HG02884 (cell line): Measurements from ENCODE around the gene EIF3D.
A peak's percentile ranks its signal among the peaks of the same experiment; 100 is the strongest.

Experiments used
- ATAC-seq: cut with Tn5 transposase; IDR thresholded peaks from one replicate; pipeline ENCODE4 v1.9.1; 2021; ENCODE audit warnings: mild to moderate bottlenecking, moderate library complexity; ENCODE audit not compliant: unreplicated experiment

EIF3D gene, protein sequence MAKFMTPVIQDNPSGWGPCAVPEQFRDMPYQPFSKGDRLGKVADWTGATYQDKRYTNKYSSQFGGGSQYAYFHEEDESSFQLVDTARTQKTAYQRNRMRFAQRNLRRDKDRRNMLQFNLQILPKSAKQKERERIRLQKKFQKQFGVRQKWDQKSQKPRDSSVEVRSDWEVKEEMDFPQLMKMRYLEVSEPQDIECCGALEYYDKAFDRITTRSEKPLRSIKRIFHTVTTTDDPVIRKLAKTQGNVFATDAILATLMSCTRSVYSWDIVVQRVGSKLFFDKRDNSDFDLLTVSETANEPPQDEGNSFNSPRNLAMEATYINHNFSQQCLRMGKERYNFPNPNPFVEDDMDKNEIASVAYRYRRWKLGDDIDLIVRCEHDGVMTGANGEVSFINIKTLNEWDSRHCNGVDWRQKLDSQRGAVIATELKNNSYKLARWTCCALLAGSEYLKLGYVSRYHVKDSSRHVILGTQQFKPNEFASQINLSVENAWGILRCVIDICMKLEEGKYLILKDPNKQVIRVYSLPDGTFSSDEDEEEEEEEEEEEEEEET

DNA sequence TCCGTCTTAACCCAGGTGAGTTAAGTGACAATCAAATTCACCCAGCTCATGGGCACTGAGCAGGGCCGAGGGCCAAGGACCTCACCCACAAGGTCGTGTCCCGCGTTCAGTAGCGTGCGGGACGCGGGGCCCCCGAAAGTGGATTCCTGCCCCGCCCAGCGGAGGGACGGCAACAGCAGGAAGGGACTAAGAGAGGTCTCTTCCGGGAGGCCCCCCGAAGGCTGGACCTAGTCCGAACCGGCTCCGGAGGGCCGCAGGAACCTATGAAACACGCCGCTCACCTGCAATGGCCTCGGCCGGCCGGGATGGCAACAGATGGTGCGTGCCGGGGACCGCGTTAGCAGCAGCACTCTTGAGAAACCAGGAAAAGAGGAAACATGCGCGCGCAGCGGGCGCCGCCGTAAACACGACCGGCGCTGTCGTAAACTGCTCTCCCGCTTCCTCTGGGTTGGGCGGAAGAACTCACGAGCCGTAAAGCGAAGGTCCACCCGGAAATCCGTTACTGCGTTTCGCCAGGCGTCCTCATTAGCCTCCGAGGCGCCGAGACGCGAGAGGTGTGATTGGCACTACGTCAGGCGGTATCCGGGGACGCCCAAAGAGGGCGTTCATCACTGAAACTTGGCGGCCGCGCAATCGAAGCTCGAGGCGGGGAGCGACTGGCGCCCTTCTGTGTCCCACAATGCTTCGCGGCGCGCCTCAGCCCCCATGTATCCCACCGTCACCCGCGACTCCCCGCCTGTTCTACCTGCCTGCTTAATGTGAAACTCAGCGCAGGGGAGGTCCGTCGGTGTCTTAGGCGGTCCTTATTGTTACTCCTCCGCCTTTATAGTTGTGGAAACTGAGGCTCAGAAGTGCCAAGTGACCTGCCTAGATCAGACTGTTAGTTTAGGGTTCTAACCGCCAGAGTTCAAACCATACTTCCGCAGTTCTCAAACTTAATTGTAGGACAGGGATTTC is at the start of gene EIF3D:
Gene EIF3D, minus strand, starts transcription at position 372 of the 957 bp plus-strand sequence. CDS start 3,045 bp downstream, outside the sequence.
- peak; percentile 88 for ATAC-seq

DNA sequence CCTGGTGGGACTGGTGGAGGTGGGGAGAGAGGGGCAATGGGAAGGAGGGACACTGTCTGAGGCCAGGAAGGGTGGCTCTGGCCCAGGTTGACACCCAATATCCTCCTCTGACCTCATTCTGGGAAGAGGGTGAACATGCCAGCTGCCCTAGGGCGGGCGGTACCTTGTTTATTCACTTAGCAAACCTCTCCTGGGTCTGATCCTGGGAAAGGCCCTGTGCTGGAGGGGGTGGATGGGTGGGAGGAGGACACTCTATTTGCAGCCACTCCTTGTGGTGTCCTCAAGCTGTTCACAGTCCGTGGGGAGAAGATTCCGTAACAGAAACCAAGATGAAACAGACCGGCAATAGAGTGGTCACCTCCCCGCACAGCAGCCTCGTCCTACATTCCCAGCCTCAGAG is 49.7 kb upstream of the EIF3D start:
- no peak for ATAC-seq

DNA sequence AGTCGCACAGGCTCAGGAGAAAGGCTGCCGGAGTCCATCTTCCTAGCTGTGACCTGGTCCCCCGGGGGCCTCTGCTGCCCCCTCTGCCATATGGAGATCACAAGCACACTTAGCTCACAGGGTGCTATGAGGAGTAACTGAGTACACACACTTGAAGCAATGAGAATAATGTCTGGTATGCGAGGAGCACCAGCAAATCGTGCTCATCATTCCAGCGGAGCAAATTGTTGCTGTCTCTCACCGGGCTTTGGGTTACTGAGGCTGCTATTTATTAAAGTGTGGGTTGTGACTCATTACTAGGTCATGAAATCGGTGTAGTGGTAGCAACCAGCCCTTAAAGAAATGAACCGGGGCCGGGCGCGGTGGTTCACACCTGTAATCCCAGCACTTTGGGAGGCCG is 48.1 kb upstream of the EIF3D start:
- no peak for ATAC-seq

DNA sequence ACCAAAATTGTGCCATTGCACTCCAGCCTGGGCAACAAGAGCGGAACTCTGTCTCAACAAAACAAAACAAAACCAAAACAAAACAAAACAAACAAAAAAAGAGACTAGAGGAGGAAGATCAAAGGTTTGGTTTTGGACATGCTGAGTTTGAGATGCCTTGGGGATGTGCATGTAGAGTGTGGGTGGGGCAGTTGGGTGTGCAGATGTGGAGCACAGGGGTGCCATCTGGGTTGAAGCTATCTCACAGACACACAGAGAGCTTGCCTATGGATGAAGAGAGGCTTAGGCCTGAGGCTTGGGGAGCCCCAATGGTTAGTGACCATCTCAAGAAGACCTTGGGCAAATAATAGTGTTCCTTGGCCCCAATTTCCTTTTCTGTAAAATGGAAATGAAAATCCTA is 45.8 kb upstream of the EIF3D start:
- no peak for ATAC-seq

DNA sequence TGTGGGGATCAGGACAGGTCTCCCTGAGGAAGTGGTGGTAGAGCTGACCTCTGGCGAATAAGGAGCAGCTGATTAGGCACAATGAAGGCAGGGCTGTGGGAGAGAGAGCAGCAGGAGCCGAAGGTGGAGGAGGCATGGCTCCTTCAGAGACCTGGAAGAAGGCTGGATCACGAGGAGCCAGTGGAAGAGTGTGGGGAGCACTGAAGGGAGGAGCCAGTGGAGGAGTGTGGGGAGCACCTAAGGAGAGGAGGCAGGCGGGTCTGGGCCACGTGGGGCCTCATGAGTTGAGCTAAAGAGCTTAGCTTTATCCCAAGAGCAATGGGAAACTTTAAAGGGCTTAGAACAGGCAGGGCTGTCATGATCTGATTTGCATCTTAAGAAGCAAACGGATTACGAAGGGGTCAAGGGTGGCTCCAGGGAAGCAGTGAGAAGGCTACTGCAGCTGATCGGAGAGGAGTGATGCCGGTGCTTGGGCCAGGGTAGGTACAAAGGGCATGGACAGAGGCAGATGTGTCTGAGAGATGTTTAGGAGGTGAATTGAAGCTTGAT is 44.9 kb upstream of the EIF3D start:
- ATAC-seq: no peak

DNA sequence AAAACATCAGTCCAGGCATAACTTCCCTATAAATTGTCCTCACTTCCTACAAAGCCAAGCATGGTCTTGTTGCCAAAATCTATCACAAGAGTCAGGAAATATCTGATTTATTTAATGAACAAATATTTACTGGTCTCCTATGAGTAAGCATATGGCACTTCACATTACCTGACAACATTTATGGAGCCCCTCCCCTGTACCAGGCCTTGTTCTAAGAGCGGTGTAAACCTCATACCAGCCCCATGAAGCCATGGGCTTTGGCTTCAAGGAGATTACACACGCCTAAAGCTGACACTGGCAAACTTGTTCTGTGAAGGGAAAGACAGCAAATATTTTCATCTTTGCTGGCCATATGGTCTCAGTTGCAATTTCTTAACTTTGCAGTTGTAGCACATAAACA is 43.0 kb upstream of the EIF3D start:
- ATAC-seq: no peak

DNA sequence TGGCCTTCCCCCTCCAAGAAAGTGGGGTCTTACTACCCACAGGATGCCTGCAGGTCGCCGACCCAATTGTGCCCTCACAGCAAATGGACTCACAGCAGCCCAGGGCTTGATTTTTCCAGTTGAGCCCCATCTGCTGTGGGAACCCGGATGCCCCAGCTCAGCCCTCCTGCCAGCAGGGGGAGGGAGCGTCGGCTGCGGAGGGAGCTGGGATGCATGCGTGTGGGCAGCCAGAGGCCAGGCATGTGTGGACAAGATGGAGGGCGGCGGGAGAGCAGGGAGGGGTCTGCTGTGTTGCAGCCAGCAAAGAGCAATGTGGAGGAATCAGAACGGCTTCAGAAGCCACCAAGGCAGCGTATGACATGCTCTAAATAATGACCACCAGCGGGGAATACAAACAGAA is 41.0 kb upstream of the EIF3D start:
- ATAC-seq: no peak

DNA sequence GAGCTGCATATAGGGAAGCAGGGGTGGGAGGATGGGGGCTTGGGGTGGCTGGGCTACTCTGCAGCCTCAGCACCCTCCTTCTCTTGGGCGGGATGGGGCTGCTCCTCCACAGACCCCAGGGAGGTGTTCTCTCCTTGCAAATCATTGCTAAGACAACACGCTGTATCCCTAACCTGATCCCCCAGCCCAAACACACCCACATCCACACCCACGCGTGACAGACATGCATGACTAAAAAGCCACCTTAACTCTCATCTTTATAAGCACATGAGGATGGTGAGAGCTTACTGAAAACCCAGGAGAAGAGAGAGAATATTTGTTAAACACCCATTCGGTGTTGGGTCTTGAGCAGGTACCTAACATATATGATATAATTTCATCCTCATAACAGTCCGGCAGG is 39.9 kb upstream of the EIF3D start:
- no peak for ATAC-seq

DNA sequence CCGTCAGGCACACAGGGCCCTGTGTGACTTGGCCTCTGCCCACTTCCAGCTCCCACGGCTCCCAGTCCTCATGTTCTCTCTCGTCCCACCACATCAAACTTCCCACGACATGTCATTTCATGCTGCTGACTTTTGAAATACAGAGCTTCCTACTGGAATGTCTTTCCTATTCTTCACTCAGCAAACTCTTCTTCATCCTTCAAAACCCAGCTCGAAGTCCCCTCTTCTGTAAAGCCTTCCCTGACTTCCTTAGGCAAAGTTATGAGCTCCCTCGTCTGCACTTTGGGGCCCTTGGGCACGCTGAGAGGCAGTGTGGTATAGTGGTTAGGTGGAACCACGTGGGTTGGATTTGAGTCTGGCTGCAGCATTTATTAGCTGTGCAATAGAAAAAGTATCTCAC is 37.8 kb upstream of the EIF3D start:
- ATAC-seq: no peak

DNA sequence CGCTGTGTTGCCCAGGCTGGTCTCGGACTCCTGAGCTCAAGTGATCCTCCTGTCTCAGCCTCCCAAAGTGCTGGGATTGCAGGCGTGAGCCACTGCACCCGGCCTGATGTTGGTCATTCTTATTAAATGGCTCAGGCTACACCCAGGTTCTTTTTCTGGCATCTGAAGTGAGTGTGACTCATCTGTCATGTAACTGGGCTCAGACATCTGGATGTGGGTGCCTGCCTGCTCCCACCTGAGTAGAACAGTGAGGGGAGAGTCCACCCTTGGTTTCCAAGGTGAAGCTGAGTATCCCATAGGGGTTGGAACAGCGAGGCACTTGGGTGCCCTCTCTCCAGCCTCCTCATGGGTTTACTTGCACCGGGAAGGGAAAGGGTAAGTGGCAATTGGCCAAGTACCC is 36.7 kb upstream of the EIF3D start:
- ATAC-seq: no peak

DNA sequence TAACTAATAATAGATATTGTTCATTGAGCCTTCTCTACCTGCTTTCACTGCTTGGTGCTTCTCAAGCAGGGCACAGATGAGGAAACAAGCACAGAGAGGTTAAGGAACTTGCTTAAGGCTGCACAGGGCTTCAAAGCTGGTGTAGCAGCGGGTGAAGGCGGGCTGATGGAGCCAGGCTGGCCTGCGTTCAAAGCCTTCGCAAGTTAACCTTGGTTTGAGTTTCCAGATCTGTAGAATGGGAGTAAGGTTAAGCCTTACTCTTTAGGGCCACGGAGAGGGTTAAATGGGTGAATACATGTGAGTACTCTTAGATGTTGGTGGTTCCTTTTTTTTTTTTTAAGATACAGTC is 36.2 kb upstream of the EIF3D start:
- ATAC-seq: no peak

DNA sequence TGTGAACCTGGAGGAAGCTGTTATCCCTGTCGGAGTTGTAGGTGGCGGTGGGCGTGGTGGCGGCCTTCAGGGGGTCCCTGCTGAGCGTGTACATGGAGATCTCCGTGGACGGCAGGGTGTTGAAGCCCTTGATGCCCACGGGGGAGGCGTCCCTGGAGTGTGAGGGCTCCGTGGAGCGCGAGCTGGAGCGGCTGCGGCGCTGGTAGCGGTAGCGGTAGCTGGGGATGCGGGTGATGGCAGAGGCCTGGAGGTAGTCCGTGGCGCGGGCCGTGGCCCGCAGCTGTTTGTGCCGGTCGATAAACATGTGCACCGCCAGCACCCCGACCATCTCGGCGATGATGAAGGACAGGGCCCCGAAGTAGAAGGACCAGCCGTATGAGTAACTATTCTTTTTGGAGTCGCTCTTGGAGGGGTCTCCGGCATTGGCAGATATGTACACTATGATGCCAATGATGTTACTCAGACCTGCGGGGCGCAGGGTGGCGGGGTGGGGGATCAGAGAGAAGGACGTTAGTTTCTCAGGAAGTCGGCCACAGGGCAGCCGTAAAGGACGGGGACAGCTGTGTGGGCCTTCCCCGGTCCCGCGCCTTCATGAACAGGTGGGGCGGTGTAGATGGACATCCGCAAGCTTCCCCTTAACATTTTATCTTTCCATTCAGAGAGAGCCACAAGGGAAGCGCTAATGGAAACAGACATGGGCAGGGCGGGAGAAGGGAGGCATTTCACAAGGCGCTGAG is 35.6 kb upstream of the EIF3D start:
- ATAC-seq: no peak

DNA sequence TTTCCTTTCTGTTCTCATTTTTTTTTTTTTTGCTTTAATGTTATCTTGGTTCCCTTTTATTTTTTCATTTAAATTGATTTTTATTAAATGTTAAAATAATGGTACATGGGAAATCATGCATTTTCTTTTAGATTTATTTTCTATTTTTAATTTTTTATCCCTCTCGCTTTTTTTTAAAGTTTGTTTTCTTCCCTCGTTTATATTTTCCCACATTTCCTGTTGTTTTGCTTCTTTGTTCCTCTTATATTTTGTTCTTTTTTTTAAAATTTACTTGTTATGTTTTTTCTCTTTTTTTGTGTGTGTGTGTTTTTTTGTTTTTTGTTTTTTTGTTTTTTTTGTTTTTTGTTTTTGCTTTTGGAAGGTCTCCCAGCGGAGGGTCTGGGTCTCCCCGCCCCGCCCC is 34.9 kb upstream of the EIF3D start:
- ATAC-seq: no peak

DNA sequence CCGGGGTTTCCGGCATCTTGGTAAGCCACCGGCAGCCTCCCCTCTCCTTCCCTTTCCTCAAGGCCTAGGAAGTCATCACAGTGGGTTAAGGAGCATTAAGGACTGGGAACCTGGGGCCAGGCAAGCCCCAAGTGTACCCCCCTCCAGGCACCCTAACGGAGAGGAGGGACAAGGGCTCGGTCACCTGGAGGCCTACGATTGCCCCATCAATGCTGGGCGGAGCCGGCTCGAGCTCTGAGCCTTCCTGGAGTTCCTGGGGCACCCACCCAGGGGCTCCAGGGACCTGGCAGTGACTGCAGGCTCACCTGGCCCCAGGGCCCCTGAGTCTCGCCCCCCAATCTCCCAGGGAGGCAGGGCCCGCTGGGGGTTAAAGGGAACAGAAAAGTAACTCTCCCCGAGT is 34.5 kb upstream of the EIF3D start:
- ATAC-seq: no peak

DNA sequence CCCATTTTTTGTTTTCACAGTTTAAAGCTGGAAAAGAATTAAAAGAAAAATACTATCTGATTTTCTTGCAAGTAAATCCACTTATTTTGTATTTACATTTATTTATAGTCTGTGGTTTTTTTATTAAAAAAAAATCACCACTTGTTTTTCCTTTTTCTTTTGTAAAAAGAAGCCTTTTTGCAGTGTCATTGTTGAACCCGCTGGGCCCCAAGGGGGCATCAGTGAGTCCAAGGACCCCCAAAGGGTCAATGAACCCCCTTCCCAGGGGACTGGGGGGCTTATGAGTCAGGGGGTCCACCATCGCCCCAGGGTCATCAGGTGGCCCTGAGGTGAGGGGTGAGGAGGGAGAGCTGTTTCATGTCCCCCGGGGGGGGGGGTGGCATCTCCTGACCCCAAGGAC is 34.0 kb upstream of the EIF3D start:
- no peak for ATAC-seq

DNA sequence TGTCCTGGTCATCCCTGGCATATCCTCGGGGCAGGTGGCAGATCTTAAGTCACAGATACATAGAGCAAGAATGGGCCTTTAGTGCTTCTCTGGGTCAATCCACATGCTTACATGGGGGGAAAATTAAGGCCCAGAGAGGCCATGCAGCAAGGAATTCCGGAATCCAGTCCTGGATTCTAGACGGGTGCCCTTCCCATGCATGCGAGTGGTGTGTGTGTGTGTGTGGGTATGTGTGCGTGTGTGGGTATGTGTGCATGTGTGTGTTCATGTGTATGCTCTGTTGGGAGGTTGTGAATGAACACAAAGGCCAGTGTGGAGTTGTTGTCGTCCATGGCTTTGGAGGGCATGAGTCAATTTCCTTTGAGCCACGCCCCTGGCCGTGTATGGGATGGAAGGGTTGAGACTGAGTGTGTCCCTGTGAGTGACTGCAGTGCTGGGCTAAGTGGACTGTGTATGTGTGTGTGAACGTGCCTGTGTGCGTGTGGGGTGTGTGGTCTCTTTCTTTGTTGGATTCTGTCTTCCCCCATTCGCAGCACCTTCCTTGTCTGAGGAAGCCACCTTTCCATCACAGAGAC is 33.4 kb upstream of the EIF3D start:
- no peak for ATAC-seq

DNA sequence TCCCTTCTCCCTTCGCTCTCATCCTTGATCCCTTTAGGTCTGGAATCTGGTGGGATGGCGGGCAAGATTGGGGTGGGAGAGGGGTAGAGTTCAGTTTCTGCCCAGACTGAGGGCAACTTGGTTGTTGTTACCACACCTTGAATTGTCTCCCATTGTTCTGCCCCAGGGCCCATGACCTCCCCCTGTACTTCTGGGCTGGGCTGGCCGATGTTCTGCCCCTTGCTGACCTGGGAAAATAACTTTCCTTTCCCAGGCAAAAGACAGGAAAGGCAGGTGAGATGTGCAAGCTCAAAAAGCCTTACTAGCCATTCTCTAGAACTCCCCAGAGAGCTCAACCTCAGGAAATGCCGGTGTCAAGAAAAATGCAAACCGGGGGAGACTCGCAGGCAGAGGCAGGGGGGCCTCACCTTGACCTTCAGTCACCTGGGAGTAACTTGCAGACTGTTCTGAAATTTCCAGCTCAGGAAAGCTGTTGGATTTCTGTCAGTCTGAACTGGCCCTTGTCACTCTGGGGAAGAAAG is 32.4 kb upstream of the EIF3D start:
- ATAC-seq: no peak

DNA sequence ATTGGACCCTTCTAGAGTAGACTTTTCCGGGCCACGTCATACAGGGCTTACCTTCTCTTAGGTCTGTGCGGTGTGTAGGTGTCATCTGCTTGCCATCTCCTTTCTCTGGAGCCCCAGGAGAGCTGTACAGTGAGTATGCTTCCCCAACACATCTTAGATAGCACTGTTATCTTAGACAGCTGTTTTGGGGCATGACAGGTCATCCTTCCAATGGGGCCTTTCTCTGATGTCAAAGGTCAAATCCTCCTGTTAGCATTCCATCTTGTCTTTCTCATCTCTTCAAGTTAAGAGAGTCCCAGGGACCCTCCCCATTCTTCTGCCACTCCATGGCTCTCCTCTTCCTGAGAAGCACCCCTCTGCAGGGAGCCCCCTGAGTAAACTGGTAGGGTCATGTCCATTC is 31.0 kb upstream of the EIF3D start:
- ATAC-seq: no peak

DNA sequence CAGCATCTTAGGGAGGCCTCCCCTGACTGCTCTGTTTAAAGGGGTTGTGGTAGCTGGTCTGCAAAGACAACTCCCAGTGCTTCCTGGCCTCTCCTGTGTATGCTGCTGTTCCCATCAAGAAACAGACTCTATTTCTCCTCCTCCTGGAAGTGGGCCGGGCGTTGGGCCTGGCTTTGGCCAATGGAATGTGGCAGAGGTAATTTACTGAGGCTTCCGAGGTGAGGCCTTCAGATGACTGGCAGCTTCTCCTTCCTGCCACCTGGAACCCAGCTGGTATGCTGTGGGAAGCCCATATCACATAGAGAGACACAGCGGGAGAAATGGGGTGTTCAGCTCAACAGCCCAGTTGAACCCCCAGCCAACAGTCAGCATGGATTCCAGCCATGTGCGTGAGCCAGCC is 25.1 kb upstream of the EIF3D start:
- ATAC-seq: no peak

DNA sequence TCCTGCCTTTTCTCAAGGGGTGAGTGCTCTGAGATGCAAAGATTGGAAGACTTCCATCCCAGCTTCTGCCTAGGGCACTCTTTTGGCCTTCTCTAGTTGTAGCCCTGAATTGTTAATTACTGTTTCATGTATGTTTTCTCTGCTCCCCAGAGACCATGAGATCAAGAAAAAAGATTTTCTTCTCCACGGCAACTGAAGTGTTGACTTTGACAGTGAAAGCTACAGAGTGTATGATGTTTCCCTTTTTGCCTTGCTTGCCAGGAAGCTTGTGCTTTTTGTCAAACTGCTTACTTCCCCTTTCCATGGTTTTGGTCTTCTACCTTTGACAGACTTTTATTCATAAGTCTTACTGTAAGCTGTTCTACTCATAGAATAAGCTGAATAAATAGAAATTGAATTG is 23.3 kb upstream of the EIF3D start:
- ATAC-seq: no peak
